ENCODE data around the gene PGP. TPM values are rescaled to one million over a fixed set of nuclear protein-coding genes. Genes with fewer than 3 reads are reported as not detected.

Gene PGP
- total RNA-seq, 2 experiments from 2014 or later, result 8.1 to 8.5 TPM

DNA sequence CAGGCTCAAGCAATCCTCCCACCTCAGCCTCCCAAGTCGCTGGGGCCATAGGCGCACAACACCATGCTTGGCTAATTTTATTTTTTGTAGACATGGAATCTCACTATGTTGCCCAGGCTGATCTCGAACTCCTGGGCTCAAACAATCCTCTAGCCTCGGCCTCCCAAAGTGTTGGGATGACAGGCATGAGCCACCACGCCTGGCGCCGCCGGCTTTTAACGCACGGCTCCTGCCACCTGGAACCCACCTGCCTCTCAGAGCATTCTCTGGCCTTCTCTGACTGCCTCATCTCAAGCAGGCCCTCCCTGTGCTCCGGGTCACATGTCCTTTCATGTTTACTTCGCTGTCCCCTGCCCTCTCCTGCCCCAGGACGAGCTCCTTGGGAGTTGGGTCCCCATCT lies 28.6 kb downstream of the PGP start:
- Histone ChIP-seq H3K27me3 (ENCODE audit: control insufficient read depth in 1 of 2, insufficient read depth in 2 of 2, low read length in 2 of 2) (no peaks in the 10 kb centered on the region), H3K4me1 (ENCODE audit: insufficient read depth, low read length) (no peaks in the 10 kb centered on the region), H3K4me3 (ENCODE audit: low read length) (no peak overlapping the region), H3K9me3 (ENCODE audit: control insufficient read depth in 1 of 2, insufficient read depth in 1 of 2, low read length in 2 of 2) (no peaks in the 10 kb centered on the region), H3K36me3 (ENCODE audit: insufficient read depth, low read length) (no peaks in the 10 kb centered on the region), H3K27ac (ENCODE audit: low read depth in 1 of 2, low read length in 2 of 2) (no peak overlapping the region)
- Mint-ChIP-seq H3K27ac (no peak overlapping the region), H3K36me3 (ENCODE audit: low read depth) (no peaks in the 10 kb centered on the region), H3K9me3 (no peaks in the 10 kb centered on the region), H3K4me1 (ENCODE audit: low read depth) (no peaks in the 10 kb centered on the region), H3K27me3 (no peaks in the 10 kb centered on the region), H3K4me3 (no peak overlapping the region)
- ChIA-PET CTCF (no interaction called here), POLR2A (no interaction called here)
- TF ChIP-seq, protein P1, sequence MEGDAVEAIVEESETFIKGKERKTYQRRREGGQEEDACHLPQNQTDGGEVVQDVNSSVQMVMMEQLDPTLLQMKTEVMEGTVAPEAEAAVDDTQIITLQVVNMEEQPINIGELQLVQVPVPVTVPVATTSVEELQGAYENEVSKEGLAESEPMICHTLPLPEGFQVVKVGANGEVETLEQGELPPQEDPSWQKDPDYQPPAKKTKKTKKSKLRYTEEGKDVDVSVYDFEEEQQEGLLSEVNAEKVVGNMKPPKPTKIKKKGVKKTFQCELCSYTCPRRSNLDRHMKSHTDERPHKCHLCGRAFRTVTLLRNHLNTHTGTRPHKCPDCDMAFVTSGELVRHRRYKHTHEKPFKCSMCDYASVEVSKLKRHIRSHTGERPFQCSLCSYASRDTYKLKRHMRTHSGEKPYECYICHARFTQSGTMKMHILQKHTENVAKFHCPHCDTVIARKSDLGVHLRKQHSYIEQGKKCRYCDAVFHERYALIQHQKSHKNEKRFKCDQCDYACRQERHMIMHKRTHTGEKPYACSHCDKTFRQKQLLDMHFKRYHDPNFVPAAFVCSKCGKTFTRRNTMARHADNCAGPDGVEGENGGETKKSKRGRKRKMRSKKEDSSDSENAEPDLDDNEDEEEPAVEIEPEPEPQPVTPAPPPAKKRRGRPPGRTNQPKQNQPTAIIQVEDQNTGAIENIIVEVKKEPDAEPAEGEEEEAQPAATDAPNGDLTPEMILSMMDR (IDR thresholded peaks at IDR 0.05), result no peak
- ATAC-seq (ENCODE audit: poor library complexity) (no peak), DNase-seq (no peak)
- intact Hi-C loops (cut with DNase I, micrococcal nuclease), result no loop called here

DNA sequence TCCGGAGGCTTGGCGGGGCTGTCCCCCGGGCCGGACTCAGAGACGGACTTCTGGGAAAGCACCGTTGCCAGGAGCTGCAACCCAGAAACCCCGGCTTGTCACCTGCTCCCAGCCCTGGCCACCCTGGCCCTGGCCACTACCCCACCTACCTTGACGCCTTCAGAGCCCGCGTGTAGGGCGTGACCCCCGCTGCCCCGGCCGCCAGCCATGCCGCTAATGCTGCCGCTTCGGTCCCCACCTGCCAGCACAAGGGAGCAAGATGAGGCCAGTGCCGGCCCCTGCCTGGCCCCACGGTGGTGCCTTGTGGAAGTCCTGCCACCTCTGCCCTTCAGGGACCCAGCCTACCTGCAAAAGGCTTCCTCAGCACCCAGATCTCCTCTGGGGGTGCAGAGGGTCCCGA lies 29.7 kb downstream of the PGP start:
- no peak for ATAC-seq (ENCODE audit: poor library complexity)
- POLR2A ChIA-PET, result no interaction called here

DNA sequence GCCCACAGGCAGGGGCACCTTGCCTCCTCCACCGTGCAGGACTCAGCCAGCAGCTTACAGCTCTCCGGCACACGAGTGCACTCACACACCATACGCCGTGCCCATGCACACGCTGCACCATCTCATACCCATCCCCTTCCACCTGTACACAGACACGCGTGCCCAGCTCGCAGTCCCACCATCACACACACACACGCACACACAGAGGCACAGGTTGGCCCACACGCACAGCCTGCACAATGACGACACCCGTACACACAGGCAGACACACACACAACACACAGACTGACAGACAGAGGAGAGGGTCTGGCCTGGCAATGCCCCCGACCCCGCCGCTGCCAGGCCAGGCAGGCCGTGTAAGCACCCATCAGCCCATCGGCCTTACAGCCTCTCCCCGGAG lies 30.3 kb downstream of the PGP start:
- no peaks in the 10 kb centered on the region for H3K9me3 ChIP-seq (ENCODE audit: control insufficient read depth in 1 of 2, insufficient read depth in 1 of 2, low read length in 2 of 2)
- no peaks in the 10 kb centered on the region for H3K27me3 ChIP-seq (ENCODE audit: control insufficient read depth in 1 of 2, insufficient read depth in 2 of 2, low read length in 2 of 2)
- ChIA-PET POLR2A (no interaction called here), CTCF (no interaction called here)
- Mint-ChIP-seq H3K36me3 (ENCODE audit: low read depth) (no peaks in the 10 kb centered on the region), H3K4me3 (no peak overlapping the region), H3K9me3 (no peaks in the 10 kb centered on the region), H3K27me3 (no peaks in the 10 kb centered on the region), H3K27ac (no peak overlapping the region), H3K4me1 (ENCODE audit: low read depth) (no peaks in the 10 kb centered on the region)
- TF ChIP-seq, protein P1 (IDR thresholded peaks at IDR 0.05), result no peak
- H3K27ac ChIP-seq (ENCODE audit: low read depth in 1 of 2, low read length in 2 of 2), result no peak overlapping the region
- no peak overlapping the region for H3K4me3 ChIP-seq (ENCODE audit: low read length)
- no peaks in the 10 kb centered on the region for H3K36me3 ChIP-seq (ENCODE audit: insufficient read depth, low read length)
- ATAC-seq (ENCODE audit: poor library complexity), result no peak
- no peaks in the 10 kb centered on the region for H3K4me1 ChIP-seq (ENCODE audit: insufficient read depth, low read length)
- intact Hi-C loops (cut with DNase I, micrococcal nuclease), result no loop called here
- no peak for DNase-seq

More for the DNA sequence above, 29.7 kb downstream of the PGP start:
- no peaks in the 10 kb centered on the region for H3K27me3 Mint-ChIP-seq
- no peak overlapping the region for H3K27ac Mint-ChIP-seq
- H3K4me1 Mint-ChIP-seq (ENCODE audit: low read depth), result no peaks in the 10 kb centered on the region
- TF ChIP-seq, protein P1 (IDR thresholded peaks at IDR 0.05), result no peak
- intact Hi-C loops (cut with DNase I, micrococcal nuclease), result no loop called here
- H3K27me3 ChIP-seq (ENCODE audit: control insufficient read depth in 1 of 2, insufficient read depth in 2 of 2, low read length in 2 of 2), result no peaks in the 10 kb centered on the region
- no peak overlapping the region for H3K27ac ChIP-seq (ENCODE audit: low read depth in 1 of 2, low read length in 2 of 2)
- no peak overlapping the region for H3K4me3 ChIP-seq (ENCODE audit: low read length)
- no peak overlapping the region for H3K4me3 Mint-ChIP-seq
- no peaks in the 10 kb centered on the region for H3K4me1 ChIP-seq (ENCODE audit: insufficient read depth, low read length)
- no peaks in the 10 kb centered on the region for H3K36me3 Mint-ChIP-seq (ENCODE audit: low read depth)
- no peak for DNase-seq
- H3K9me3 Mint-ChIP-seq, result no peaks in the 10 kb centered on the region
- no peaks in the 10 kb centered on the region for H3K9me3 ChIP-seq (ENCODE audit: control insufficient read depth in 1 of 2, insufficient read depth in 1 of 2, low read length in 2 of 2)
- H3K36me3 ChIP-seq (ENCODE audit: insufficient read depth, low read length), result no peaks in the 10 kb centered on the region
- CTCF ChIA-PET, result no interaction called here
